GM19395 (cell line): Measurements from ENCODE around the gene PPARD.
"Not testable (repeated sequence)": the region's sequence is repeated elsewhere in the genome, so short reads cannot be mapped to it uniquely, and the experiment has no call there.

ENCODE experiments used
- ATAC-seq: cut with Tn5 transposase; IDR thresholded peaks from one replicate; pipeline ENCODE4 v1.9.1; 2021; ENCODE audit warnings: mild to moderate bottlenecking, moderate library complexity; ENCODE audit not compliant: unreplicated experiment

PPARD gene

GRCh38 chr6:35403544-35404442 is 61.4 kb downstream of the PPARD start:
- no peak for ATAC-seq

GRCh38 chr6:35406711-35407485 is 64.5 kb downstream of the PPARD start:
- ATAC-seq: no peak

- ATAC-seq: no peak
These were observed 66.9 kb downstream of the PPARD start for GRCh38 chr6:35409245-35409644.

- ATAC-seq: no peak
These were observed 67.8 kb downstream of the PPARD start for GRCh38 chr6:35410131-35410530.

GRCh38 chr6:35411066-35411465 is 68.7 kb downstream of the PPARD start:
- no peak for ATAC-seq

GRCh38 chr6:35412102-35412501 is 69.7 kb downstream of the PPARD start:
- ATAC-seq: no peak

GRCh38 chr6:35413911-35414310 is 71.6 kb downstream of the PPARD start:
- no peak for ATAC-seq

GRCh38 chr6:35415065-35415891 is 72.9 kb downstream of the PPARD start:
- no peak for ATAC-seq

- no peak for ATAC-seq
These were observed 75.8 kb downstream of the PPARD start for GRCh38 chr6:35417979-35418661.

GRCh38 chr6:35419417-35419816 is 77.1 kb downstream of the PPARD start:
- ATAC-seq: no peak

GRCh38 chr6:35419961-35420360 is 77.6 kb downstream of the PPARD start:
- no peak for ATAC-seq

- no peak for ATAC-seq
These were observed 82.9 kb downstream of the PPARD start for GRCh38 chr6:35425284-35425683.

- no peak for ATAC-seq
These were observed 83.7 kb downstream of the PPARD start for GRCh38 chr6:35426074-35426473.

GRCh38 chr6:35427435-35427834 is 85.1 kb downstream of the PPARD start:
- no peak for ATAC-seq

- no peak for ATAC-seq
These were observed 85.5 kb downstream of the PPARD start for GRCh38 chr6:35427851-35428321.

GRCh38 chr6:35428421-35429149 is 86.2 kb downstream of the PPARD start:
- ATAC-seq: no peak

GRCh38 chr6:35429463-35429862 is 87.1 kb downstream of the PPARD start:
- no peak for ATAC-seq

- no peak for ATAC-seq
These were observed 89.9 kb downstream of the PPARD start for GRCh38 chr6:35432291-35432690.

GRCh38 chr6:35432702-35433101 is 90.3 kb downstream of the PPARD start:
- not testable (repeated sequence) for ATAC-seq
